B cell (primary cell): Measurements from ENCODE around the gene AUP1. TPM values are rescaled to one million over a fixed set of nuclear protein-coding genes. Genes with fewer than 3 reads are reported as not detected.

Experiments
- ATAC-seq: fragments of 200-7000 bp; cut with Tn5 transposase; one replicate; pipeline ENCODE4 v1.10.0; 2021; ENCODE audit warnings: low read depth, mild to moderate bottlenecking, moderate number of reproducible peaks, moderate library complexity
- CTCF ChIA-PET: fragments of 350-600 bp; sonication (Branson Sonifier 250); formaldehyde crosslinking; loops from one replicate; lab custom pipeline; 2021; ENCODE audit warnings: antibody characterized with exemption, inconsistent platforms; lab: Charles Lee
- POLR2A ChIA-PET: fragments of 350-600 bp; sonication (Branson Sonifier 250); formaldehyde crosslinking; loops from one replicate; lab custom pipeline; 2021; ENCODE audit warnings: antibody characterized with exemption; lab: Charles Lee
- DNase-seq: peaks from one replicate; pipeline ENCODE4 v3.0.0; 2013
- H2AFZ ChIP-seq: 2 replicates; pipeline ENCODE4 v1.6.1; 2012; ENCODE audit warnings: mild to moderate bottlenecking, low read depth, low read length; ENCODE audit not compliant: insufficient read depth, poor library complexity, severe bottlenecking
- H3K27ac ChIP-seq, 2 donors: 1 replicate in 1 of 2; 2 replicates in 1 of 2; pipeline ENCODE4 v1.5.1; 2012 to 2013; ENCODE audit warnings: low read length in 2 of 2, mild to moderate bottlenecking in 2 of 2, moderate library complexity in 1 of 2
- H3K27me3 ChIP-seq, 4 experiments: fragments of 200-600 bp in 1 of 4; sonication (generic) in 1 of 4; replicated peaks in 1 of 4; 1 replicate in 2 of 4; 2 replicates in 2 of 4; pipeline versions ENCODE4 v1.6.1 to v1.7.0; 2013 to 2016; ENCODE audit warnings: low read length in 3 of 4, mild to moderate bottlenecking in 2 of 4, mixed read lengths in 1 of 4, moderate library complexity in 1 of 4; ENCODE audit not compliant: insufficient read depth in 4 of 4, control insufficient read depth in 3 of 4; ENCODE audit errors: control extremely low read depth in 1 of 4
- H3K36me3 ChIP-seq, 2 experiments: replicated peaks in 1 of 2; 1 replicate in 1 of 2; 2 replicates in 1 of 2; pipeline versions ENCODE4 v1.6.1 to v1.7.1; 2013; ENCODE audit warnings: low read length in 1 of 2; ENCODE audit not compliant: insufficient read depth in 2 of 2, control insufficient read depth in 1 of 2; ENCODE audit errors: control extremely low read depth in 1 of 2, extremely low read depth in 1 of 2
- H3K4me1 ChIP-seq, 2 donors: fragments of 200-600 bp in 1 of 2; sonication (generic) in 1 of 2; 1 replicate in 1 of 2; 2 replicates in 1 of 2; pipeline versions ENCODE4 v1.5.1 to v1.6.1; 2013 to 2017; ENCODE audit warnings: low read length in 2 of 2; ENCODE audit not compliant: control insufficient read depth in 2 of 2, insufficient read depth in 2 of 2
- H3K4me2 ChIP-seq: replicated peaks from 2 replicates; pipeline ENCODE3; 2012; ENCODE audit warnings: mild to moderate bottlenecking, low read depth, low read length; ENCODE audit not compliant: poor library complexity, severe bottlenecking
- H3K4me3 ChIP-seq, 5 experiments: fragments of 200-600 bp in 1 of 5; sonication (generic) in 1 of 5; 1 replicate in 3 of 5; 2 replicates in 2 of 5; pipeline versions ENCODE4 v1.5.1 to v1.7.0; 2011 to 2016; ENCODE audit warnings: low read length in 4 of 5, mild to moderate bottlenecking in 4 of 5, low read depth in 2 of 5, control low read depth in 1 of 5, moderate library complexity in 1 of 5; ENCODE audit not compliant: insufficient read depth in 1 of 5; ENCODE audit errors: control extremely low read depth in 1 of 5, extremely low read depth in 1 of 5
- H3K79me2 ChIP-seq: fragments of 200-600 bp; sonication (generic); one replicate; pipeline ENCODE4 v1.6.0; 2016; ENCODE audit warnings: low read length; ENCODE audit not compliant: control insufficient read depth, insufficient read depth
- H3K9ac ChIP-seq: fragments of 200-600 bp; sonication (generic); 2 replicates; pipeline ENCODE4 v1.6.1; 2017; ENCODE audit warnings: mild to moderate bottlenecking, low read length, moderate library complexity
- H3K9me3 ChIP-seq, 3 donors: one replicate each; pipeline versions ENCODE4 v1.6.1 to v1.7.1; 2013; ENCODE audit warnings: low read length in 2 of 3; ENCODE audit not compliant: control insufficient read depth in 2 of 3, insufficient read depth in 1 of 3; ENCODE audit errors: control extremely low read depth in 1 of 3
- H4K20me1 ChIP-seq: 2 replicates; pipeline ENCODE4 v1.6.0; 2012; ENCODE audit warnings: mild to moderate bottlenecking, low read length; ENCODE audit not compliant: insufficient read depth, control insufficient read depth, poor library complexity, severe bottlenecking
- H3K27ac Mint-ChIP-seq: one replicate; pipeline ENCODE4 v1.8.0; 2021; ENCODE audit warnings: mixed read lengths
- H3K27me3 Mint-ChIP-seq: one replicate; pipeline ENCODE4 v1.8.0; 2021; ENCODE audit warnings: mixed read lengths
- H3K4me1 Mint-ChIP-seq: one replicate; pipeline ENCODE4 v1.8.0; 2021; ENCODE audit warnings: mixed read lengths
- H3K4me3 Mint-ChIP-seq: one replicate; pipeline ENCODE4 v1.8.0; 2021; ENCODE audit warnings: mixed read lengths
- H3K9me3 Mint-ChIP-seq: one replicate; pipeline ENCODE4 v1.8.0; 2022; ENCODE audit warnings: mixed read lengths; ENCODE audit not compliant: insufficient read depth
- CTCF ChIP-seq: fragments of 200-600 bp; IDR thresholded peaks from one replicate; pipeline ENCODE4 v1.8.0; 2022; ENCODE audit warnings: antibody characterized with exemption, mild to moderate bottlenecking
- EZH2 ChIP-seq: IDR thresholded peaks from 2 replicates; pipeline ENCODE4 v1.6.1; 2012; ENCODE audit warnings: borderline replicate concordance, low read depth, mild to moderate bottlenecking, moderate library complexity, low read length; ENCODE audit not compliant: insufficient read depth, poor library complexity, severe bottlenecking
- WGBS: methylation state at CpG from one replicate; pipeline ENCODE4 v1.1.5; 2013; ENCODE audit warnings: missing lambda C conversion rate; ENCODE audit not compliant: insufficient coverage; 5-methylcytosine and 5-hydroxymethylcytosine counted together
- intact Hi-C: fragments of 100-400 bp; cut with micrococcal nuclease; formaldehyde crosslinking; loops from one replicate; pipeline ENCODE4 v1.10.0; 2022
- polyA plus RNA-seq: library from polyadenylated mRNA; depleted of rRNA; stranded (reverse); fragments of >200 nt; gene quantifications from 2 replicates; pipeline ENCODE4 v1.2.3, GENCODE V29; 2012
- total RNA-seq, 2 donors: library from RNA; stranded (reverse); fragments of 120-200 nt in 1 of 2; gene quantifications; 1 replicate in 1 of 2; 2 replicates in 1 of 2; pipeline versions ENCODE4 v1.2.3 to v1.2.4, GENCODE V29; 2013 to 2022

The AUP1 gene
- total and polyA plus RNA-seq, 2 donors (not counting 1 experiment from before 2014, with no cell fraction given), result 201 to 525 TPM

GRCh38 chr2:74528600-74529356 lies 728 bp downstream of the AUP1 start:
- no peaks in the 10 kb centered on the region for H3K27me3 ChIP-seq
- H3K36me3 ChIP-seq, result peaks cover 0 to 47% of the 10 kb centered on the region in 2 experiments
- H3K79me2 ChIP-seq, result peaks cover 31% of the 10 kb centered on the region
- H3K4me1 Mint-ChIP-seq, result peaks cover 43% of the 10 kb centered on the region
- DNase-seq (no peak), ATAC-seq (peak; percentile 0)
- WGBS, result 16% methylated on average over 26 of the region's 29 CpGs
- no peaks in the 10 kb centered on the region for H3K9me3 ChIP-seq
- H3K4me3 ChIP-seq, result peak overlapping the region; percentile 62 to 98 (median 70)
- H3K27me3 Mint-ChIP-seq, result no peaks in the 10 kb centered on the region
- peak overlapping the region; percentile 84 to 90 for H3K27ac ChIP-seq
- H3K4me3 Mint-ChIP-seq, result peak overlapping the region; percentile 97
- peak overlapping the region; percentile 95 for H3K4me2 ChIP-seq
- peaks cover 17% of the 10 kb centered on the region for H4K20me1 ChIP-seq
- TF ChIP-seq CTCF, result peak; percentile 1
- no peak for TF ChIP-seq EZH2
- ChIA-PET CTCF (interaction anchor here (1.0 to 9.6 kb wide), 6 partner anchors 16 to 137 kb away, joined by 3 to 71 read pairs (median 24); partner anchors contain the start of genes CCDC142, PCGF1 and TTC31), POLR2A (interaction anchor here (1.0 to 2.7 kb wide), 11 partner anchors 10 to 347 kb away, joined by 3 to 19 read pairs (median 7); partner anchors contain the start of genes CCDC142, INO80B, MRPL53 and PCGF1)
- H3K27ac Mint-ChIP-seq, result peak overlapping the region; percentile 96
- peak overlapping the region; percentile 78 for H3K9ac ChIP-seq
- peaks cover 39 to 49% of the 10 kb centered on the region in 2 donors for H3K4me1 ChIP-seq
- H3K9me3 Mint-ChIP-seq, result no peaks in the 10 kb centered on the region
- H2AFZ ChIP-seq, result peak overlapping the region; percentile 81
- intact Hi-C loops, result loop anchor here (1.0 to 5.0 kb wide), 9 partner anchors 21 to 1296 kb away; partner anchors contain the start of genes C2orf81, CCT7, INO80B and MRPL53

- no peaks in the 10 kb centered on the region for H3K9me3 ChIP-seq
- ChIA-PET CTCF (interaction anchor here (6.6 to 9.6 kb wide), 2 partner anchors 46 to 60 kb away, joined by 50 to 71 read pairs; partner anchors contain the start of genes CCDC142 and TTC31), POLR2A (no interaction called here)
- peaks cover 17% of the 10 kb centered on the region for H4K20me1 ChIP-seq
- H3K36me3 ChIP-seq, result peaks cover 0 to 36% of the 10 kb centered on the region in 2 experiments
- Mint-ChIP-seq H3K4me1 (peaks cover 43% of the 10 kb centered on the region), H3K27me3 (no peaks in the 10 kb centered on the region), H3K4me3 (peak overlapping the region; percentile 97), H3K9me3 (no peaks in the 10 kb centered on the region), H3K27ac (peak overlapping the region; percentile 73)
- peaks cover 39 to 49% of the 10 kb centered on the region in 2 donors for H3K4me1 ChIP-seq
- TF ChIP-seq EZH2 (no peak), CTCF (no peak)
- H3K4me3 ChIP-seq, result no peak overlapping the region
- no peaks in the 10 kb centered on the region for H3K27me3 ChIP-seq
- DNase-seq (no peak), ATAC-seq (no peak)
- intact Hi-C loops, result loop anchor here (2.0 to 5.0 kb wide), 3 partner anchors 73 to 1295 kb away; partner anchors contain the start of genes CCT7, INO80B, PRADC1 and TPRKB
- 100% methylated on average over 4 of the region's 9 CpGs for WGBS
- no peak overlapping the region for H2AFZ ChIP-seq
- H3K4me2 ChIP-seq, result peak overlapping the region; percentile 3
- H3K9ac ChIP-seq, result no peak overlapping the region
- H3K27ac ChIP-seq, result peak overlapping the region in 1 of 2 donors; percentile 3
- H3K79me2 ChIP-seq, result peaks cover 31% of the 10 kb centered on the region
Observed at GRCh38 chr2:74527741-74528140, 1.8 kb downstream of the AUP1 start.
